GM12873 (cell line): ENCODE results near the gene CLPTM1L.

Experiments
- CTCF ChIP-seq: IDR thresholded peaks from 2 replicates; pipeline ENCODE4 v1.5.1; 2012; ENCODE audit warnings: low read depth, mild to moderate bottlenecking, moderate library complexity, low read length, control low read depth; ENCODE audit not compliant: insufficient read depth; ENCODE audit errors: missing control alignments

CLPTM1L gene

GRCh38 chr5:1298723-1299510 is 46.0 kb downstream of the CLPTM1L start:
- no peak for TF ChIP-seq CTCF

GRCh38 chr5:1298067-1298551 is 46.8 kb downstream of the CLPTM1L start:
- TF ChIP-seq CTCF: no peak

GRCh38 chr5:1297243-1297642 is 47.7 kb downstream of the CLPTM1L start:
- no peak for TF ChIP-seq CTCF

- TF ChIP-seq CTCF: no peak
Measured at GRCh38 chr5:1295650-1296037, 49.3 kb downstream of the CLPTM1L start.

GRCh38 chr5:1294835-1295649 is 49.9 kb downstream of the CLPTM1L start, which contains the start of gene TERT:
Gene TERT, minus strand, starts transcription at chr5:1295068. Its CDS starts 79 bp downstream, at chr5:1294989.
- TF ChIP-seq CTCF: no peak

GRCh38 chr5:1294206-1294834 is 50.6 kb downstream of the CLPTM1L start:
- TF ChIP-seq CTCF: no peak
